Peyer's patch (tissue), 4 donors: ENCODE results near the gene RIF1.

ENCODE experiments used
- POLR2A ChIP-seq, 2 donors: fragments of 450-650 bp; IDR thresholded peaks; one replicate each; pipeline ENCODE4 v1.5.1; 2017; ENCODE audit warnings: antibody characterized with exemption in 2 of 2, mild to moderate bottlenecking in 2 of 2, moderate library complexity in 2 of 2
- TF ChIP-seq, protein P1 (sequence below), 6 experiments: fragments of 450-650 bp in 4 of 6; fragments of 200-600 bp in 2 of 6; sonication (generic) in 1 of 6; IDR thresholded peaks; one replicate each; pipeline ENCODE4 v1.5.1; 2017 to 2019; ENCODE audit warnings: antibody characterized with exemption in 6 of 6, mild to moderate bottlenecking in 3 of 6, moderate library complexity in 1 of 6

DNA sequence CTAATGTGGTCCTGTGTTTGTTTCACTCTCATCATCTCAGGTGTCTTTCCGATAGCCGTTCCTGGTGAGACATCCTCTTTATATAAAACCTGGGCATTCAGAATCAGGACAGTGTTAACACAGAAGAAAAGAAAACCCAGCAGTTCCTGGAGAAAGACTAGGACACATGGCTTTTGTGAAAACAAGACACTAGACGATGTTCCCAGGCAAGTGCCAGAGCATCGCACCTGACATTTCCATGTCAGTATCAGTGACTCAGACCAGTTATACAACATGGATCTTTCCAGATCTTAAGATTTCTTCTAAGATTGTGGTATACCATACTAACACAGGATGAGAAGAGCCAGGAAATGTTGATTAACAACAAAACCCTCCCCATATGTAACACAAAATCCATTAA is 96.5 kb downstream of the RIF1 start:
- TF ChIP-seq, protein P1, sequence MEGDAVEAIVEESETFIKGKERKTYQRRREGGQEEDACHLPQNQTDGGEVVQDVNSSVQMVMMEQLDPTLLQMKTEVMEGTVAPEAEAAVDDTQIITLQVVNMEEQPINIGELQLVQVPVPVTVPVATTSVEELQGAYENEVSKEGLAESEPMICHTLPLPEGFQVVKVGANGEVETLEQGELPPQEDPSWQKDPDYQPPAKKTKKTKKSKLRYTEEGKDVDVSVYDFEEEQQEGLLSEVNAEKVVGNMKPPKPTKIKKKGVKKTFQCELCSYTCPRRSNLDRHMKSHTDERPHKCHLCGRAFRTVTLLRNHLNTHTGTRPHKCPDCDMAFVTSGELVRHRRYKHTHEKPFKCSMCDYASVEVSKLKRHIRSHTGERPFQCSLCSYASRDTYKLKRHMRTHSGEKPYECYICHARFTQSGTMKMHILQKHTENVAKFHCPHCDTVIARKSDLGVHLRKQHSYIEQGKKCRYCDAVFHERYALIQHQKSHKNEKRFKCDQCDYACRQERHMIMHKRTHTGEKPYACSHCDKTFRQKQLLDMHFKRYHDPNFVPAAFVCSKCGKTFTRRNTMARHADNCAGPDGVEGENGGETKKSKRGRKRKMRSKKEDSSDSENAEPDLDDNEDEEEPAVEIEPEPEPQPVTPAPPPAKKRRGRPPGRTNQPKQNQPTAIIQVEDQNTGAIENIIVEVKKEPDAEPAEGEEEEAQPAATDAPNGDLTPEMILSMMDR (IDR thresholded peaks at IDR 0.05): no peak
- TF ChIP-seq POLR2A (IDR thresholded peaks at IDR 0.05): no peak
